Adipocyte (in vitro differentiated cells): Measurements from ENCODE around the gene FOXK1.
"Not testable (repeated sequence)": the region's sequence is repeated elsewhere in the genome, so short reads cannot be mapped to it uniquely, and the experiment has no call there.

Experiments used
- DNase-seq: peaks from one replicate; pipeline ENCODE4 v3.0.0-alpha.2; 2015; ENCODE audit warnings: low read depth
- H3K27me3 ChIP-seq: replicated peaks from 2 replicates; pipeline ENCODE4 v1.7.0; 2013; ENCODE audit warnings: mild to moderate bottlenecking, low read length, moderate library complexity; ENCODE audit not compliant: control insufficient read depth, insufficient read depth
- H3K36me3 ChIP-seq: 2 replicates; pipeline ENCODE4 v1.7.0; 2013; ENCODE audit warnings: low read length, mild to moderate bottlenecking, moderate library complexity; ENCODE audit not compliant: control insufficient read depth, insufficient read depth, severe bottlenecking
- H3K4me1 ChIP-seq: 2 replicates; pipeline ENCODE4 v1.7.0; 2013; ENCODE audit warnings: mild to moderate bottlenecking, low read length, moderate library complexity; ENCODE audit not compliant: control insufficient read depth, insufficient read depth
- H3K4me3 ChIP-seq: 2 replicates; pipeline ENCODE4 v1.7.0; 2013; ENCODE audit warnings: mild to moderate bottlenecking, low read length, moderate library complexity
- H3K9ac ChIP-seq: 2 replicates; pipeline ENCODE4 v1.7.0; 2013; ENCODE audit warnings: mild to moderate bottlenecking, low read length, moderate library complexity
- H3K9me3 ChIP-seq: 2 replicates; pipeline ENCODE4 v1.7.0; 2013; ENCODE audit warnings: mild to moderate bottlenecking, low read length, moderate library complexity; ENCODE audit not compliant: control insufficient read depth

Gene FOXK1

GRCh38 chr7:4668510-4668847 lies 13.6 kb upstream of the FOXK1 start:
- Histone ChIP-seq H3K4me3 (no peak overlapping the region), H3K9ac (no peak overlapping the region)

GRCh38 chr7:4670791-4671190 lies 11.3 kb upstream of the FOXK1 start:
- peaks cover 6% of the 10 kb centered on the region for H3K9me3 ChIP-seq
- DNase-seq: no peak

More at GRCh38 chr7:4668510-4668847, 13.6 kb upstream of the FOXK1 start:
- Histone ChIP-seq H3K27me3 (no peaks in the 10 kb centered on the region), H3K36me3 (no peaks in the 10 kb centered on the region), H3K9me3 (no peaks in the 10 kb centered on the region), H3K4me1 (peaks cover 26% of the 10 kb centered on the region)
- DNase-seq: no peak

GRCh38 chr7:4675771-4676367 lies 6.2 kb upstream of the FOXK1 start:
- H3K27me3 ChIP-seq: no peaks in the 10 kb centered on the region
- H3K4me1 ChIP-seq: no peaks in the 10 kb centered on the region
- no peaks in the 10 kb centered on the region for H3K36me3 ChIP-seq
- no peak overlapping the region for H3K9ac ChIP-seq
- no peak overlapping the region for H3K4me3 ChIP-seq
- peaks cover 6% of the 10 kb centered on the region for H3K9me3 ChIP-seq
- DNase-seq: no peak

More at GRCh38 chr7:4670791-4671190, 11.3 kb upstream of the FOXK1 start:
- no peak overlapping the region for H3K9ac ChIP-seq
- H3K27me3 ChIP-seq: no peaks in the 10 kb centered on the region
- peaks cover 18% of the 10 kb centered on the region for H3K4me1 ChIP-seq
- H3K4me3 ChIP-seq: no peak overlapping the region
- H3K36me3 ChIP-seq: no peaks in the 10 kb centered on the region

GRCh38 chr7:4677518-4677917 lies 4.6 kb upstream of the FOXK1 start:
- not testable (repeated sequence) for H3K4me1 ChIP-seq, H3K27me3 ChIP-seq, H3K4me3 ChIP-seq, H3K9ac ChIP-seq, DNase-seq, H3K9me3 ChIP-seq, H3K36me3 ChIP-seq

- DNase-seq: no peak
- no peaks in the 10 kb centered on the region for H3K27me3 ChIP-seq
- H3K4me3 ChIP-seq: peak overlapping the region; percentile 81
- no peaks in the 10 kb centered on the region for H3K36me3 ChIP-seq
- H3K4me1 ChIP-seq: peaks cover 20% of the 10 kb centered on the region
- H3K9ac ChIP-seq: peak overlapping the region; percentile 86
- H3K9me3 ChIP-seq: no peaks in the 10 kb centered on the region
Observed at GRCh38 chr7:4681218-4681851, 760 bp upstream of the FOXK1 start.

GRCh38 chr7:4682621-4683042 lies 537 bp downstream of the FOXK1 start:
- peak; percentile 61 for DNase-seq

GRCh38 chr7:4683043-4683883 lies 1.2 kb downstream of the FOXK1 start:
- peak overlapping the region; percentile 97 for H3K9ac ChIP-seq
- DNase-seq: peak; percentile 18

More at GRCh38 chr7:4682621-4683042, 537 bp downstream of the FOXK1 start:
- H3K36me3 ChIP-seq: no peaks in the 10 kb centered on the region
- peak overlapping the region; percentile 97 for H3K4me3 ChIP-seq
- no peaks in the 10 kb centered on the region for H3K9me3 ChIP-seq
- peak overlapping the region; percentile 97 for H3K9ac ChIP-seq
- no peaks in the 10 kb centered on the region for H3K27me3 ChIP-seq
- H3K4me1 ChIP-seq: peaks cover 20% of the 10 kb centered on the region

GRCh38 chr7:4683884-4684565 lies 1.9 kb downstream of the FOXK1 start:
- peak; percentile 68 for DNase-seq
- H3K27me3 ChIP-seq: no peaks in the 10 kb centered on the region
- peak overlapping the region; percentile 97 for H3K9ac ChIP-seq
- H3K4me3 ChIP-seq: peak overlapping the region; percentile 97
- H3K9me3 ChIP-seq: no peaks in the 10 kb centered on the region
- H3K4me1 ChIP-seq: peaks cover 20% of the 10 kb centered on the region
- H3K36me3 ChIP-seq: no peaks in the 10 kb centered on the region

More at GRCh38 chr7:4683043-4683883, 1.2 kb downstream of the FOXK1 start:
- Histone ChIP-seq H3K4me3 (peak overlapping the region; percentile 97), H3K9me3 (no peaks in the 10 kb centered on the region), H3K27me3 (no peaks in the 10 kb centered on the region), H3K36me3 (no peaks in the 10 kb centered on the region), H3K4me1 (peaks cover 20% of the 10 kb centered on the region)

- H3K36me3 ChIP-seq: peaks cover 4% of the 10 kb centered on the region
- peak overlapping the region; percentile 97 for H3K4me3 ChIP-seq
- no peaks in the 10 kb centered on the region for H3K27me3 ChIP-seq
- no peaks in the 10 kb centered on the region for H3K9me3 ChIP-seq
- peak overlapping the region; percentile 97 for H3K9ac ChIP-seq
- H3K4me1 ChIP-seq: peaks cover 20% of the 10 kb centered on the region
- no peak for DNase-seq
Observed at GRCh38 chr7:4684846-4685245, 2.8 kb downstream of the FOXK1 start.

- not testable (repeated sequence) for H3K9me3 ChIP-seq, DNase-seq, H3K9ac ChIP-seq, H3K27me3 ChIP-seq, H3K4me3 ChIP-seq, H3K36me3 ChIP-seq
- peaks cover 28% of the 10 kb centered on the region for H3K4me1 ChIP-seq
Observed at GRCh38 chr7:4685676-4686075, 3.6 kb downstream of the FOXK1 start.

- Histone ChIP-seq H3K9me3 (no peaks in the 10 kb centered on the region), H3K36me3 (peaks cover 4% of the 10 kb centered on the region), H3K27me3 (no peaks in the 10 kb centered on the region), H3K4me3 (no peak overlapping the region), H3K4me1 (peaks cover 46% of the 10 kb centered on the region), H3K9ac (no peak overlapping the region)
- no peak for DNase-seq
Observed at GRCh38 chr7:4687956-4688355, 5.9 kb downstream of the FOXK1 start.
